H1 (cell line): ENCODE measurements around the gene ZFHX2. TPM values are rescaled to one million over a fixed set of nuclear protein-coding genes. Genes with fewer than 3 reads are reported as not detected.

Source experiments
- BACH1 ChIP-seq: IDR thresholded peaks from 2 replicates; pipeline ENCODE4 v1.6.1; 2012; ENCODE audit warnings: low read length, improper control_type of control experiment
- BCL11A ChIP-seq, 2 experiments: IDR thresholded peaks; one replicate each; pipeline ENCODE4 v1.6.1; 2011; ENCODE audit warnings: low read depth in 2 of 2, low read length in 2 of 2, mild to moderate bottlenecking in 2 of 2
- BRCA1 ChIP-seq: IDR thresholded peaks from 2 replicates; pipeline ENCODE4 v1.6.1; 2012; ENCODE audit warnings: low read depth, low read length, improper control_type of control experiment
- CBX5 ChIP-seq: fragments of 300-800, 300-1000 bp; sonication (generic); IDR thresholded peaks from 2 replicates; pipeline ENCODE4 v1.7.1; 2016; ENCODE audit warnings: antibody characterized with exemption, low read length, low read depth
- CHD1 ChIP-seq: IDR thresholded peaks from 2 replicates; pipeline ENCODE4 v1.6.1; 2012; ENCODE audit warnings: low read depth, low read length, improper control_type of control experiment
- CHD2 ChIP-seq: IDR thresholded peaks from 2 replicates; pipeline ENCODE4 v1.6.1; 2012; ENCODE audit warnings: low read length, improper control_type of control experiment
- CREB1 ChIP-seq: IDR thresholded peaks from 2 replicates; pipeline ENCODE4 v1.6.1; 2012; ENCODE audit warnings: inconsistent platforms
- CTBP2 ChIP-seq: IDR thresholded peaks from 2 replicates; pipeline ENCODE4 v1.7.0; 2011; ENCODE audit warnings: borderline replicate concordance, mild to moderate bottlenecking, moderate library complexity, mixed read lengths, low read length; ENCODE audit not compliant: insufficient read depth, insufficient read length
- EP300 ChIP-seq, 2 experiments: IDR thresholded peaks; 1 replicate in 1 of 2; 2 replicates in 1 of 2; pipeline ENCODE4 v1.6.1; 2011 to 2012; ENCODE audit warnings: low read depth in 2 of 2, low read length in 2 of 2, mild to moderate bottlenecking in 2 of 2, borderline replicate concordance in 1 of 2, inconsistent platforms in 1 of 2, moderate library complexity in 1 of 2
- EZH2 ChIP-seq: fragments of 200-600 bp; sonication (generic); IDR thresholded peaks from 2 replicates; pipeline ENCODE4 v1.7.1; 2012; ENCODE audit warnings: low read depth, mild to moderate bottlenecking, moderate library complexity, low read length, inconsistent platforms; ENCODE audit not compliant: severe bottlenecking
- PHF8 ChIP-seq: fragments of 200-600 bp; sonication (generic); conservative IDR thresholded peaks from 2 replicates; pipeline ENCODE4 v1.7.1; 2012; ENCODE audit warnings: low read depth, mild to moderate bottlenecking, inconsistent platforms, low read length, moderate library complexity
- POLR2AphosphoS5 ChIP-seq: IDR thresholded peaks from 2 replicates; pipeline ENCODE4 v1.6.1; 2011; ENCODE audit warnings: low read depth, low read length
- RNF2 ChIP-seq: fragments of 200-900, 300-1000 bp; sonication (generic); IDR thresholded peaks from 2 replicates; pipeline ENCODE4 v1.7.1; 2016; ENCODE audit warnings: borderline replicate concordance, low read depth, mild to moderate bottlenecking, antibody characterized with exemption, low read length; ENCODE audit not compliant: poor library complexity, severe bottlenecking; ENCODE audit errors: missing control alignments
- RXRA ChIP-seq: IDR thresholded peaks from 2 replicates; pipeline ENCODE4 v1.6.1; 2011; ENCODE audit warnings: low read depth, mild to moderate bottlenecking, low read length, moderate library complexity; ENCODE audit not compliant: insufficient read depth
- SIN3A ChIP-seq, 2 experiments: IDR thresholded peaks in 1 of 2; conservative IDR thresholded peaks in 1 of 2; 2 replicates each; pipeline ENCODE4 v1.6.1; 2011 to 2012; ENCODE audit warnings: low read length in 2 of 2, improper control_type of control experiment in 1 of 2, low read depth in 1 of 2, mild to moderate bottlenecking in 1 of 2
- SIRT6 ChIP-seq: IDR thresholded peaks from one replicate; pipeline ENCODE4 v1.7.1; 2012; ENCODE audit warnings: low read length, inconsistent platforms
- SIX5 ChIP-seq: IDR thresholded peaks from 2 replicates; pipeline ENCODE4 v1.6.1; 2011; ENCODE audit warnings: mild to moderate bottlenecking, low read depth, low read length
- SP1 ChIP-seq: IDR thresholded peaks from 2 replicates; pipeline ENCODE4 v1.6.1; 2011; ENCODE audit warnings: low read depth, low read length
- TAF1 ChIP-seq: IDR thresholded peaks from 2 replicates; pipeline ENCODE4 v1.6.1; 2011; ENCODE audit warnings: mild to moderate bottlenecking, low read depth, low read length
- TAF7 ChIP-seq: optimal IDR thresholded peaks from 2 replicates; pipeline ENCODE3; 2011; ENCODE audit warnings: low read depth, mild to moderate bottlenecking, inconsistent platforms, low read length, moderate library complexity, borderline replicate concordance
- TCF12 ChIP-seq: IDR thresholded peaks from 2 replicates; pipeline ENCODE4 v1.6.1; 2011; ENCODE audit warnings: low read depth, mild to moderate bottlenecking, low read length
- TEAD4 ChIP-seq: IDR thresholded peaks from 2 replicates; pipeline ENCODE4 v1.6.1; 2012; ENCODE audit warnings: low read depth, low read length, inconsistent platforms, mixed read lengths
- YY1 ChIP-seq: IDR thresholded peaks from 2 replicates; pipeline ENCODE4 v1.6.1; 2011; ENCODE audit warnings: low read depth, mild to moderate bottlenecking, low read length
- polyA plus RNA-seq, 7 experiments: library from polyadenylated mRNA; depleted of rRNA in 3 of 7; stranded (reverse) in 5 of 7; unstranded in 2 of 7; fragments of >200 nt in 5 of 7; fragments of 200-250 nt in 2 of 7; gene quantifications; 1 replicate in 5 of 7; 2 replicates in 1 of 7; 4 replicates in 1 of 7; pipeline versions ENCODE4 v1.2.1 to v1.2.3, GENCODE V29; 2011 to 2013; ENCODE audit warnings: missing spikeins in 2 of 7, mixed read lengths in 2 of 7
- total RNA-seq: library from RNA; stranded (reverse); fragmentation: NEBNext Ultra II Directional; extraction: Animal tissue kit (Norgen Biotek cat#: 25700); gene quantifications from 2 replicates; pipeline ENCODE4 v1.2.1, GENCODE V29; 2021

ZFHX2 gene
- total and polyA plus RNA-seq, 2 of the 8 experiments (the other 6 are each of a cell fraction or from before 2014, with no cell fraction given): 2.7 to 27.0 TPM

- 0 out of 2 replicates have a peak, but pooled peaks have one; percentile 15 for TF ChIP-seq YY1
- no peak for TF ChIP-seq BCL11A (IDR thresholded peaks at IDR 0.05; ENCODE audit: low read depth in 2 of 2, low read length in 2 of 2)
- TF ChIP-seq TAF7: peak; percentile 31
- peak; percentile 75 for TF ChIP-seq CHD2
- TF ChIP-seq CTBP2: no peak
- no peak for TF ChIP-seq SIRT6
- TF ChIP-seq PHF8: no peak
- TF ChIP-seq CBX5: no peak
- peak; percentile 7; the same call in 1 of the 2 replicates for TF ChIP-seq CREB1
- no peak for TF ChIP-seq BACH1
- TF ChIP-seq SIN3A (conservative IDR thresholded peaks at IDR 0.05 in 1 of 2, IDR thresholded peaks at IDR 0.05 in 1 of 2; ENCODE audit: low read depth in 1 of 2, low read length in 2 of 2): peak in 1 of 2 experiments; percentile 34; a peak in 1 of 4 replicates
- TF ChIP-seq RNF2: no peak
- peak; percentile 51; the same call in 1 of the 2 replicates for TF ChIP-seq TAF1
- TF ChIP-seq CHD1: no peak
- TF ChIP-seq RXRA: no peak
- no peak for TF ChIP-seq TEAD4
- no peak; the same call in 1 of the 2 replicates for TF ChIP-seq SP1
- peak; percentile 52; the same call in 1 of the 2 replicates for TF ChIP-seq TCF12
- peak; percentile 88 for TF ChIP-seq POLR2AphosphoS5
- TF ChIP-seq EZH2: no peak
- 0 out of 3 replicates have a peak, but pooled peaks of 1 of the 2 experiments have one; percentile 34 for TF ChIP-seq EP300 (IDR thresholded peaks at IDR 0.05; ENCODE audit: borderline replicate concordance in 1 of 2, low read depth in 2 of 2, low read length in 2 of 2)
- peak; percentile 24; the same call in 1 of the 2 replicates for TF ChIP-seq SIX5
- peak; percentile 56; the same call in 1 of the 2 replicates for TF ChIP-seq BRCA1
Observed at GRCh38 chr14:23551266-23552028, at the start of gene ZFHX2 (continued).
